GM12872 (cell line): ENCODE measurements around the gene PKDCC.

Experiments used
- CTCF ChIP-seq: IDR thresholded peaks from 3 replicates; pipeline ENCODE4 v1.5.1; 2011; ENCODE audit warnings: low read depth, mild to moderate bottlenecking, low read length, moderate library complexity; ENCODE audit not compliant: insufficient read depth

Gene PKDCC

DNA sequence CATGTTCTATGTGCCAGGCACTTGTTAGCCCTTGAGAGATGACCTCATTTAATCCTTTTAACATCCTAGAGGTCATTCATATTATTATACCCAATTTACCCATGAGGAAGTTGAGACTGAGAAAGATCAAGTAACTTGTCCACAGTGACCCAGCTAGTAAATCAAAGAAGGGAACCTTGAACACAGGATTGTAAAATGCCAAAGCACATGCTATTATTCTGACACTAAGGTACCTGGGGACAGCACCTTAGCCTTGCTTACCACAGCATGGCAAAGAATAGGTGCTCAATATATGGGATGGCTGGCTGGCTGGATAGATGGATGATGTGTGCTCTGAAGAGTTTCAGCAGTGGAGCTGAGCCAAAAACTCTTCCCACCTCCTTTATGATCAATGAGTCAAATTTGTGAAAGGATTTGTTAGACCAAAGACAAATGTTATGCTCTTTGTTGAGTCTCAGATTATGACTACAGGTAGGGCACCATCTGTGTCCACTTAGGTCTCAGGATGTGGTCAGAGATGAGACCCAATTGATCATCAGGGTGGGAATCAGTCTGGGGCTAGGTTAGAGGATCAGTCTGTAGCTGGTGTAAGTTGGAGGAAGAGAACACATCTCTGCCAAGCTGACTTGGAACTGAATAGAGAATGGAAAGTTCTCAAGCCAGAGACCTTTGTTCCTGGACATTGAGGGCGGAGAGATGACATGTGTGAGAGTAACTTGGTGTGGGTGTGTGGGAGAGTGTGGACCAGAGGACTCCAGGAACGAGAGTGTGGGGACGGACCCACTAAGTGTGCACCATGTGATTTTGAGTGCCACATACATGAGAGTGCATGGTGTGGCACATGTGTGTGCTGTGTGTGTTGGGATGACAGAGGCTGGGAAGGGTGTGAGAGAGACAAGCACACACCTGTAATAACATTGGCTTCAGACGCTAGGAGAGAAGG, 16.3 kb upstream of the PKDCC start:
- TF ChIP-seq CTCF = no peak

DNA sequence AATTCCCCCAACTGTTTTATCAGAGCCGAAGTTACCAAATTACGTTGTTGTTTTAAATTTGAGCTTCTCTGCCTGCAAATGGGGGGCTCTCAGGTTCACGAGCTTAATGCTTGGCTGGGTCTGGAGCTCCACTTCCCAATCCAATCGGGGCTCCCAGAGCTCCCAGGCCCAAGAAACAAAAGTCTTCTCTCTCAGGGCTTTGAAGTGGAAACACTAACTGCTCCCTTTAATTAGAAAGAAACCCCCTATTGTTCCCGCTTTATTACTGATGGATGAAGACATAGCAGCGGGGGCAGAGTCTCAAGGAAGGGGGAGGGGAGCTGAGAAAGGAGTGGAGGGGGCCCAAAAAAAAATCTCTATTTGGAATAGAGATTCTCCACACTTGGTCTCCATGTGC, 15.6 kb upstream of the PKDCC start:
- no peak for TF ChIP-seq CTCF

DNA sequence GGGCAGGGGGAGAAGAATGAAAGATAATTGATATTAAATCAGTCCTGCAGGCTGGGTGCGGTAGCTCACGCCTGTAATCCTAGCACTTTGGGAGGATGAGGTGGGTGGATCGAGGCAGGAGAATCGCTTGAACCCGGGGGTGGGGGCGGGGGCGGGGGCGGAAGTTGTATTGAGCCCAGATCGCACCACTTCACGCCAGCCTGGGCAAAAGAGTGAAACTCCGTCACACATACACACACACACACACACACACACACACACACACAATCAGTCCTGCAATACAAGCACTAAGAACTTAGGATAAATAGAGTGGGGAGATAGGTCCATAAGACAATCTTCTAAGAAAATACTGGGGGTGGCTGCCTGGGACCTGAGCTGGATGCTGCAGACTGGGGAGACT, 15.1 kb upstream of the PKDCC start:
- TF ChIP-seq CTCF = no peak

DNA sequence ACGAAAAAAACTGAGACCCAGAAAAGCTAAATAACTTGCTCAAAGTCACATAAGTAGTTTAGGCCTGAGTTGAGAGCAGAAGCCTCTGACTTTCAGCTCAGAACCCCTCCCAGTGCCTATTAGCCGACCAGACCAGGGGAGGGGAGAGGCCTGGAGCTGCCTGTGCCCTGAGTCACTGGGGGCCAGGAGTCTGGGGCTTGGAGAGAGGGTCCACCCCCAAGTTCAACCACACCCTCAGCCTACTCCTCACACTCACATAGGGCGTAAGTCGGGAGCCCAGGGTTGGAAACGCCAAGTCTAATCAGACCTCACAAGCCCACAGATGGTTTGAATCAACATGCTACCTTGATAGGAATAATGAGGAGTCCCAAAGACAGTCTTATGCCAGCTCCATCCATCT, 12.6 kb upstream of the PKDCC start:
- TF ChIP-seq CTCF = no peak

- TF ChIP-seq CTCF = no peak
Measured at GRCh38 chr2:42036413-42036812, 11.4 kb upstream of the PKDCC start.

GRCh38 chr2:42036940-42037339, 10.9 kb upstream of the PKDCC start:
- no peak for TF ChIP-seq CTCF

DNA sequence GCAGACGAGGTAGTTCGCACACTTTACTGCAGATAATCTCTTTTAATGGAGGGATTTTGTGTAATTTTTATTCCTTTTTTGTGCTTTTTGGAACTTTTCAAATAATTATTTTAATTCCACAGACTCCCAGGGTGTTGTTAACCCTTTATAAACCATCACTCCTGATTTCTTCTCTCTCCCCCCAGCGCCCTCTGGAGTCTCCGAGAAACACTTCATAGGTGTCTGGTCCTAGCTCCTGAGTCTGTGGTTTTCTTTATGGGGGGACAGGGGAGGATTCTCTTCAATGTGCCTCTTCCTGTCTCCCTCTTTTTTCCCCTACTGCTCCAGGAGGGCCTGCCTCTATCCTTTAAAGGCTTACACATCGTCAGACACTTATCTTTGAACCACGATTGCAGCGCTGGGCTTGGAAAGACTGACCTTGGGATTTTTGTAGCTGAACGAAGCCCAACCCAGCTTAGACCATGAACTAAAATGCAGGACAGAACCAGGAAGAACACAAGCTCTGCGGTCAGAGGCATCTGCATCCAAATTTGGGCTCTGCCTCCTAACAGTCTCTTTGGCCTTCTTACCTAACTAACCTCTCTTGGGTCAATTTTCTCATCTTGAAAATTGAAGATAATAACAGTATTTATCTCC, 7.1 kb upstream of the PKDCC start:
- TF ChIP-seq CTCF = no peak
